Vagina (tissue), 2 donors: Measurements from ENCODE around the gene ABI1.

Experiments
- POLR2A ChIP-seq, 2 donors: fragments of 450-650 bp; IDR thresholded peaks; one replicate each; pipeline ENCODE4 v1.6.1; 2017; ENCODE audit warnings: antibody characterized with exemption in 2 of 2, mild to moderate bottlenecking in 2 of 2, moderate library complexity in 2 of 2
- POLR2AphosphoS5 ChIP-seq, 2 donors: sonication (generic); formaldehyde crosslinking; IDR thresholded peaks; one replicate each; pipeline ENCODE4 v1.9.0; 2017; ENCODE audit warnings: antibody characterized with exemption in 2 of 2, mild to moderate bottlenecking in 2 of 2, low read depth in 1 of 2; ENCODE audit not compliant: insufficient read depth in 1 of 2

- TF ChIP-seq POLR2AphosphoS5 (IDR thresholded peaks at IDR 0.05; ENCODE audit: insufficient read depth in 1 of 2, low read depth in 1 of 2) (no peak), POLR2A (IDR thresholded peaks at IDR 0.05) (no peak)
Observed at GRCh38 chr10:26729395-26729794, 131.4 kb downstream of the ABI1 start.
